Mesothelial cell of epicardium (in vitro differentiated cells): ENCODE data around the gene IGSF11. TPM values are rescaled to one million over a fixed set of nuclear protein-coding genes. Genes with fewer than 3 reads are reported as not detected.

Experiments
- DNase-seq, 2 experiments: peaks; one replicate each; pipeline ENCODE4 v3.0.0; 2021; ENCODE audit warnings: low spot score in 2 of 2; ENCODE audit not compliant: unreplicated experiment in 2 of 2
- H3K27ac Mint-ChIP-seq: 2 replicates; pipeline ENCODE4 v1.8.0; 2021; ENCODE audit warnings: mixed read lengths
- H3K27me3 Mint-ChIP-seq: 2 replicates; pipeline ENCODE4 v1.8.0; 2021; ENCODE audit warnings: low read depth, mixed read lengths
- H3K36me3 Mint-ChIP-seq: 2 replicates; pipeline ENCODE4 v1.8.0; 2021; ENCODE audit warnings: mixed read lengths
- H3K4me1 Mint-ChIP-seq: 2 replicates; pipeline ENCODE4 v1.8.0; 2021; ENCODE audit warnings: mixed read lengths
- H3K4me3 Mint-ChIP-seq: 2 replicates; pipeline ENCODE4 v1.8.0; 2021; ENCODE audit warnings: mild to moderate bottlenecking, moderate library complexity, mixed read lengths
- H3K9me3 Mint-ChIP-seq: 2 replicates; pipeline ENCODE4 v1.8.0; 2021; ENCODE audit warnings: mixed read lengths
- total RNA-seq: library from RNA; stranded (reverse); gene quantifications from 3 replicates; pipeline ENCODE4 v1.2.1, GENCODE V29; 2021
- TF ChIP-seq, protein P1 (sequence below): fragments of 200-600 bp; sonication (generic); IDR thresholded peaks from one replicate; pipeline ENCODE4 v1.5.0; 2021; ENCODE audit warnings: antibody characterized with exemption; ENCODE audit not compliant: unreplicated experiment

Gene IGSF11
- total RNA-seq, 1 donor from 2014 or later: 2.0 TPM

- Mint-ChIP-seq H3K9me3 (no peaks in the 10 kb centered on the region), H3K4me3 (no peak overlapping the region), H3K27me3 (no peaks in the 10 kb centered on the region), H3K4me1 (peaks cover 19% of the 10 kb centered on the region), H3K27ac (no peak overlapping the region), H3K36me3 (no peaks in the 10 kb centered on the region)
- TF ChIP-seq, protein P1, sequence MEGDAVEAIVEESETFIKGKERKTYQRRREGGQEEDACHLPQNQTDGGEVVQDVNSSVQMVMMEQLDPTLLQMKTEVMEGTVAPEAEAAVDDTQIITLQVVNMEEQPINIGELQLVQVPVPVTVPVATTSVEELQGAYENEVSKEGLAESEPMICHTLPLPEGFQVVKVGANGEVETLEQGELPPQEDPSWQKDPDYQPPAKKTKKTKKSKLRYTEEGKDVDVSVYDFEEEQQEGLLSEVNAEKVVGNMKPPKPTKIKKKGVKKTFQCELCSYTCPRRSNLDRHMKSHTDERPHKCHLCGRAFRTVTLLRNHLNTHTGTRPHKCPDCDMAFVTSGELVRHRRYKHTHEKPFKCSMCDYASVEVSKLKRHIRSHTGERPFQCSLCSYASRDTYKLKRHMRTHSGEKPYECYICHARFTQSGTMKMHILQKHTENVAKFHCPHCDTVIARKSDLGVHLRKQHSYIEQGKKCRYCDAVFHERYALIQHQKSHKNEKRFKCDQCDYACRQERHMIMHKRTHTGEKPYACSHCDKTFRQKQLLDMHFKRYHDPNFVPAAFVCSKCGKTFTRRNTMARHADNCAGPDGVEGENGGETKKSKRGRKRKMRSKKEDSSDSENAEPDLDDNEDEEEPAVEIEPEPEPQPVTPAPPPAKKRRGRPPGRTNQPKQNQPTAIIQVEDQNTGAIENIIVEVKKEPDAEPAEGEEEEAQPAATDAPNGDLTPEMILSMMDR: no peak
- DNase-seq: no peak
These were observed 46.2 kb downstream of the IGSF11 start for GRCh38 chr3:118988198-118989130.

DNA sequence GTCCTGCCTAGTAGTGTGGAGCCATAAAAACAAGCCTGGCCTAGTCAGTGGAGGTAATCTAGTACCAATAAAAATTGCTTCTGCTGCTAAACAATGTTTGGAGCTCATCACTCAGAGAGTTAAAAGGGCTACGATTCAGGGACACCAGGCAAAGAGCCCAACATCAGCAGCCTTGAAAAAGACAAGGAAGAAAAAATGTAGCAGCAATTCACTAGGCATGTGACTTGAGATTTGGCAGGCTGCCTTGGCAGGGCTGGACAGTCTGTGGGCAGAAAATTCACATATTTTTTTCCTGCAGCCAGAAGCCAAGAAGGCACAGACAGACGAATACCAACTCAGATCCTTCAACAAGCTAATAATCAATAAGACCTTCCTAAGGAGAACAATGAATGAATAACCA, 47.2 kb downstream of the IGSF11 start:
- TF ChIP-seq, protein P1: no peak
- H3K27ac Mint-ChIP-seq: no peak overlapping the region
- H3K36me3 Mint-ChIP-seq: no peaks in the 10 kb centered on the region
- no peaks in the 10 kb centered on the region for H3K9me3 Mint-ChIP-seq
- H3K27me3 Mint-ChIP-seq: no peaks in the 10 kb centered on the region
- H3K4me1 Mint-ChIP-seq: peaks cover 19% of the 10 kb centered on the region
- no peak for DNase-seq
- H3K4me3 Mint-ChIP-seq: no peak overlapping the region

- TF ChIP-seq, protein P1: no peak
- H3K4me3 Mint-ChIP-seq: no peak overlapping the region
These were observed 47.9 kb downstream of the IGSF11 start for GRCh38 chr3:118986734-118987133.

GRCh38 chr3:118984699-118985098, 49.9 kb downstream of the IGSF11 start:
- Mint-ChIP-seq H3K27ac (no peak overlapping the region), H3K27me3 (peaks cover 2% of the 10 kb centered on the region), H3K9me3 (no peaks in the 10 kb centered on the region), H3K4me1 (peaks cover 19% of the 10 kb centered on the region), H3K4me3 (no peak overlapping the region), H3K36me3 (no peaks in the 10 kb centered on the region)
- no peak for DNase-seq
- TF ChIP-seq, protein P1: no peak

More at GRCh38 chr3:118986734-118987133, 47.9 kb downstream of the IGSF11 start:
- no peaks in the 10 kb centered on the region for H3K9me3 Mint-ChIP-seq
- peaks cover 1% of the 10 kb centered on the region for H3K27me3 Mint-ChIP-seq
- H3K36me3 Mint-ChIP-seq: no peaks in the 10 kb centered on the region
- no peak overlapping the region for H3K27ac Mint-ChIP-seq
- DNase-seq: no peak
- peaks cover 19% of the 10 kb centered on the region for H3K4me1 Mint-ChIP-seq

GRCh38 chr3:118981494-118982134, 53.0 kb downstream of the IGSF11 start:
- no peaks in the 10 kb centered on the region for H3K36me3 Mint-ChIP-seq
- peaks cover 6% of the 10 kb centered on the region for H3K4me1 Mint-ChIP-seq
- H3K27ac Mint-ChIP-seq: no peak overlapping the region
- H3K9me3 Mint-ChIP-seq: peaks cover under 1% of the 10 kb centered on the region
- no peak overlapping the region for H3K4me3 Mint-ChIP-seq
- DNase-seq: no peak
- peaks cover 2% of the 10 kb centered on the region for H3K27me3 Mint-ChIP-seq
- TF ChIP-seq, protein P1: no peak
